ENCODE data around the gene OR3A3. TPM values are rescaled to one million over a fixed set of nuclear protein-coding genes. Genes with fewer than 3 reads are reported as not detected.
A peak's percentile ranks its signal among the peaks of the same experiment; 100 is the strongest.
"Not testable (repeated sequence)": the region's sequence is repeated elsewhere in the genome, so short reads cannot be mapped to it uniquely, and the experiment has no call there.

OR3A3 gene
- polyA plus RNA-seq, result not detected

DNA sequence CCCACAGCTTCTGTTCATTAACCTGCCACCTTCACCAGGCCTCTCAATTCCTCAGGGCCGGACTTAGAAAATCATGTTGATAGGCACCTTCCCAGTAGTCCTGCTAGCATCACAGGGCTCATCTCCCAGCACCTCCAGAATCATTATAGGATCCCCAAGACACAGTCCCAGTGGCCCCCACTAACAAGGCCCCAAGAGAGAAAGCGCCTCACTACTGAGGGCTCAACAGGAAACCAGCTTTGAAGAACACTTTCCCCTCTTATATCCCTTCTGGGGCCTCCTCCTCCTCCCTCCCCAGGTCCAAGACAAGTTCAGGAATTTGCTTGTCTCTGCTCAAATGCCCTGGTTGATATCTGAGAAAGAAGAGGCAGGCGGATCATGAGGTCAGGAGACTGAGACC is at the start of gene OR3A3:
Gene OR3A3 (plus strand): TSS at position 301 of the 400 bp plus-strand sequence.
- peaks cover 18 to 34% of the 10 kb centered on the region in 2 donors for H3K4me1 Mint-ChIP-seq
- peaks cover 3 to 23% (median 7%) of the 10 kb centered on the region in 6 donors for H3K9me3 Mint-ChIP-seq
- peaks cover 0 to 10% (median 4%) of the 10 kb centered on the region in 3 donors for H3K36me3 Mint-ChIP-seq
- peak within 1 kb of the TSS; percentile 55 to 73 (median 62) for H3K4me3 Mint-ChIP-seq
- H3K27ac Mint-ChIP-seq, result peak within 1 kb of the TSS in 1 of 6 donors; percentile 58
- H3K27me3 Mint-ChIP-seq (ENCODE audit: low read depth in 3 of 3), result peaks cover 2 to 20% (median 14%) of the 10 kb centered on the region in 3 donors
- no peak for DNase-seq

GRCh38 chr17:3371167-3371566 is 40.0 kb upstream of the OR3A3 start:
- not testable (repeated sequence) for DNase-seq, H3K4me1 Mint-ChIP-seq, H3K27ac Mint-ChIP-seq, H3K36me3 Mint-ChIP-seq, H3K4me3 Mint-ChIP-seq
- peaks cover 0 to 14% (median 9%) of the 10 kb centered on the region in 6 donors for H3K9me3 Mint-ChIP-seq
- H3K27me3 Mint-ChIP-seq (ENCODE audit: low read depth in 3 of 3), result peaks cover 5 to 16% (median 7%) of the 10 kb centered on the region in 3 donors

DNA sequence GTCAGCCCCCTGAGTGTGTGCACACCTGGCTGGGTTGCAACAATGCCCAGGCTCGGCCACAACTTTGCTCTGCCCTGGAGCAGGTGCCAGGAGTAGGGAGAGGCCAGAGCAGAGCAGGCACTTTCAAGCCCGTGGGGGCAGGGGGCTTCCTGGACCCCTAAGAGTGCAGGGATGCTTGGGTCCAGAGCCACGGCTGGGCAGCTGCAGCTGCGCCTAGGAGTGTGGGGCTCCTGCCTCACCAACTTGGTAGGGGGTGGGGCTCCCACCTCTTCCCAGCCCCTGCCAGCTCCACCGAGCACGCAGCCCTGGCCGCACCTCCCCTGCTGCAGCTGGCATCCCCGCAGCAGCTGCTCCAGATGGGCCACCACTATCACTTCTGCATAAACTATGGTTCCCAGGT is 32.8 kb upstream of the OR3A3 start:
- DNase-seq, result no peak
- no peaks in the 10 kb centered on the region for H3K4me1 Mint-ChIP-seq
- peaks cover 6 to 9% (median 9%) of the 10 kb centered on the region in 3 donors for H3K27me3 Mint-ChIP-seq (ENCODE audit: low read depth in 3 of 3)
- H3K27ac Mint-ChIP-seq, result no peak overlapping the region
- no peak overlapping the region for H3K4me3 Mint-ChIP-seq
- H3K9me3 Mint-ChIP-seq, result peaks cover 0 to 9% (median 4%) of the 10 kb centered on the region in 6 donors
- no peaks in the 10 kb centered on the region for H3K36me3 Mint-ChIP-seq

- no peak for DNase-seq
- peaks cover 0 to 2% of the 10 kb centered on the region in 2 donors for H3K4me1 Mint-ChIP-seq
- H3K4me3 Mint-ChIP-seq, result no peak overlapping the region
- peaks cover 3 to 18% (median 14%) of the 10 kb centered on the region in 3 donors for H3K27me3 Mint-ChIP-seq (ENCODE audit: low read depth in 3 of 3)
- H3K27ac Mint-ChIP-seq, result no peak overlapping the region
- peaks cover 0 to 3% (median 0%) of the 10 kb centered on the region in 6 donors for H3K9me3 Mint-ChIP-seq
- H3K36me3 Mint-ChIP-seq, result no peaks in the 10 kb centered on the region
Observed at GRCh38 chr17:3381957-3382356, 29.2 kb upstream of the OR3A3 start.

- peaks cover 5 to 20% (median 13%) of the 10 kb centered on the region in 3 donors for H3K27me3 Mint-ChIP-seq (ENCODE audit: low read depth in 3 of 3)
- peaks cover 0 to 2% (median 0%) of the 10 kb centered on the region in 6 donors for H3K9me3 Mint-ChIP-seq
Observed at GRCh38 chr17:3385869-3386816, 25.0 kb upstream of the OR3A3 start, which contains the start of gene OR3A2. Gene OR3A2, minus strand, starts transcription at chr17:3386308.

GRCh38 chr17:3389791-3390190 is 21.4 kb upstream of the OR3A3 start:
- Mint-ChIP-seq H3K27ac (no peak overlapping the region), H3K36me3 (no peaks in the 10 kb centered on the region), H3K4me1 (peaks cover 0 to 2% of the 10 kb centered on the region in 2 donors), H3K4me3 (no peak overlapping the region), H3K9me3 (peaks cover 0 to 2% (median 0%) of the 10 kb centered on the region in 6 donors), H3K27me3 (ENCODE audit: low read depth in 3 of 3) (peaks cover 11 to 28% (median 15%) of the 10 kb centered on the region in 3 donors)
- no peak for DNase-seq

More at GRCh38 chr17:3385869-3386816, 25.0 kb upstream of the OR3A3 start, which contains the start of gene OR3A2:
- peak; percentile 7 to 23 (median 17) for DNase-seq
- Mint-ChIP-seq H3K4me1 (peaks cover 0 to 2% of the 10 kb centered on the region in 2 donors), H3K36me3 (no peaks in the 10 kb centered on the region), H3K4me3 (peak within 1 kb of the TSS; percentile 28 to 77 (median 67)), H3K27ac (peak within 1 kb of the TSS in 2 of 6 donors; percentile 6 to 40)

DNA sequence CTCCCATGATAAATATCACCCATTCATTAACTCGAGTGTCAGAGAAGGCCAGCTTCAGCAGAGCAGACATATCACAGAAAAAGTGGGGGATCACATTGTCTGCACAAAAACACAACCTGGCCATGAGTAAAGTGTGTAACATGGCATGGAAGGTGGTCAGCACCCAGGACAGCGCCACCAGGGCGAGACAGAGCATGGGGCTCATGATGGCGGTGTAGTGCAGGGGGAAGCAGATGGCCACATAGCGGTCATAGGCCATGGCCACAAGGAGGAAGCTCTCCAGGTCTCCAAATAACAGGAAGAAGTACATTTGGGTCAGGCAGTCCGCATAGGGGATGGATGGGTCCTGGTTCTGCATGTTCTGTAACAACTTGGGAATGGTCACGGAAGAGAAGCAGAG is 13.4 kb upstream of the OR3A3 start:
- not testable (repeated sequence) for DNase-seq, H3K36me3 Mint-ChIP-seq, H3K27ac Mint-ChIP-seq, H3K4me1 Mint-ChIP-seq, H3K4me3 Mint-ChIP-seq, H3K9me3 Mint-ChIP-seq
- H3K27me3 Mint-ChIP-seq (ENCODE audit: low read depth in 3 of 3), result peaks cover 3 to 19% (median 5%) of the 10 kb centered on the region in 3 donors

- no peaks in the 10 kb centered on the region for H3K36me3 Mint-ChIP-seq
- peaks cover 4 to 19% (median 5%) of the 10 kb centered on the region in 3 donors for H3K27me3 Mint-ChIP-seq (ENCODE audit: low read depth in 3 of 3)
- peaks cover 0 to 1% (median 0%) of the 10 kb centered on the region in 6 donors for H3K9me3 Mint-ChIP-seq
- no peak within 1 kb of the TSS for H3K27ac Mint-ChIP-seq
- no peaks in the 10 kb centered on the region for H3K4me1 Mint-ChIP-seq
- DNase-seq, result no peak
- no peak within 1 kb of the TSS for H3K4me3 Mint-ChIP-seq
Observed at GRCh38 chr17:3398310-3398709, 12.9 kb upstream of the OR3A3 start, which contains the start of gene OR1E1. Gene OR1E1, minus strand, starts transcription at chr17:3398410. Its CDS starts 0 bp downstream, at chr17:3398410.

DNA sequence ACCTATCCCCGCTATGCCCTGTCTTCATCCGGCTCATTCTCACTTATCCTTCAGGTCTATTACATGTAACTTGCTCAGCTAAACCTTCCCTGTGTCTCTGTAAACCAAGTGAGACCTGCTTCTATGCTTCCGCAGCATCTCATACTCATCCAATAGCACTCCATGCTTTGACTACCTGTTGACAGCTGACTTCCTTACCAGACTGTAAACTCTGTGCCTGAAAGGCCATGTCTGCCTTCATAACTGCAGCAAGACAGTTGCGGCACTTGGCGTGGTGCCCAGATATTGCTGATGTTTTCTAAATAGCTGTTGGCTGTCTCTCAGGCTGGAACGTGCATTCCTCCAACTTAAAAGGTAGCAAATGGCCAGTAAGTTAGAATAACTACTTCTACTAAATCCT is 11.1 kb upstream of the OR3A3 start:
- Mint-ChIP-seq H3K4me1 (no peaks in the 10 kb centered on the region), H3K4me3 (no peak overlapping the region), H3K36me3 (no peaks in the 10 kb centered on the region), H3K27me3 (ENCODE audit: low read depth in 3 of 3) (peaks cover 2 to 17% (median 4%) of the 10 kb centered on the region in 3 donors), H3K27ac (no peak overlapping the region), H3K9me3 (peaks cover 0 to 1% (median 0%) of the 10 kb centered on the region in 6 donors)
- no peak for DNase-seq

DNA sequence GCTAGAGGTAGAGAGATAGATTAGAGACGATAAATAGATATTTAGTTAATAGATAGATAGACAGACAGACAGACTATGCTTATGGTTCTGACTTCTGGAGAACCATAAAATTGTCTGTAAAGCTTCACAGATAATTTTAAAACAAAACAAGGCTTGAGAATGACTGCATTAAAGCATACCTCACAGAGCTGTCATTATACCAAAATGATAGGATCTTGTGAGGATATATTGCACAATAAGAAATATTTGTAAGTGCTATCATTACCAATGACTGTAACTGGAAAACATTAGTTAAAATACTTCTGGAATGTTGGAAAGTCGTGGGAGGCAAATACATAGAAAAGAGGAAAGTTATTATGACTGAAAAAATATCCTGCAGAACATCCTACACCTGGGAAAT is 9.4 kb upstream of the OR3A3 start:
- Mint-ChIP-seq H3K4me3 (no peak overlapping the region), H3K27ac (no peak overlapping the region), H3K9me3 (peaks cover 0 to 5% (median 0%) of the 10 kb centered on the region in 6 donors), H3K36me3 (no peaks in the 10 kb centered on the region), H3K4me1 (no peaks in the 10 kb centered on the region), H3K27me3 (ENCODE audit: low read depth in 3 of 3) (peaks cover 2 to 18% (median 4%) of the 10 kb centered on the region in 3 donors)
- no peak for DNase-seq

- not testable (repeated sequence) for H3K27ac Mint-ChIP-seq, H3K4me1 Mint-ChIP-seq, DNase-seq, H3K4me3 Mint-ChIP-seq, H3K36me3 Mint-ChIP-seq
- H3K9me3 Mint-ChIP-seq, result peaks cover 3 to 22% (median 6%) of the 10 kb centered on the region in 6 donors
- H3K27me3 Mint-ChIP-seq (ENCODE audit: low read depth in 3 of 3), result peaks cover 2 to 20% (median 11%) of the 10 kb centered on the region in 3 donors
Observed at GRCh38 chr17:3403856-3404255, 7.3 kb upstream of the OR3A3 start.

DNA sequence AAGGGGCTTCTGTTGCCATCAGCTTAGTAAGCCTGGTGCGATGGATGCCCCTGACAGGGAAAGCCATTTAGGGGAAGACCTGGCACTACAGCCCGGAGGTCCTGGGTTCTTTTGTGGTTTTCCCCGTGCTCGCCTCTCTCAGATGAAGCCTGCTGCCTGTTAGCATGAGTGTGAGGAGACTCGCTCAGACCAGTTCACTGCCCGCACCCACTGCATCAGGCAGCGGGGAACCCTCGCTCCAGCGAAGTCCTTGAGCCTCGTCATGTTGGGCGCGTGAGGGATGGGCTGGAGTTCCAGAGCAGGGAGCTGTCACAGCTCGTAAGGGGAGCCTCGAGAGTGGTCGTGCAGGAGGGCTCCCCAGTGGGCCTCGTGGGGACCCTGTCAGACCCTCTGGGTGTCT is 1.0 kb downstream of the OR3A3 start:
- H3K4me1 Mint-ChIP-seq, result peaks cover 18 to 34% of the 10 kb centered on the region in 2 donors
- H3K27ac Mint-ChIP-seq, DNase-seq: not testable (repeated sequence)
- H3K4me3 Mint-ChIP-seq, result peak overlapping the region; percentile 55 to 73 (median 62)
- H3K9me3 Mint-ChIP-seq, result peaks cover 3 to 16% (median 7%) of the 10 kb centered on the region in 6 donors
- peaks cover 0 to 10% (median 4%) of the 10 kb centered on the region in 3 donors for H3K36me3 Mint-ChIP-seq
- peaks cover 2 to 17% (median 15%) of the 10 kb centered on the region in 3 donors for H3K27me3 Mint-ChIP-seq (ENCODE audit: low read depth in 3 of 3)

DNA sequence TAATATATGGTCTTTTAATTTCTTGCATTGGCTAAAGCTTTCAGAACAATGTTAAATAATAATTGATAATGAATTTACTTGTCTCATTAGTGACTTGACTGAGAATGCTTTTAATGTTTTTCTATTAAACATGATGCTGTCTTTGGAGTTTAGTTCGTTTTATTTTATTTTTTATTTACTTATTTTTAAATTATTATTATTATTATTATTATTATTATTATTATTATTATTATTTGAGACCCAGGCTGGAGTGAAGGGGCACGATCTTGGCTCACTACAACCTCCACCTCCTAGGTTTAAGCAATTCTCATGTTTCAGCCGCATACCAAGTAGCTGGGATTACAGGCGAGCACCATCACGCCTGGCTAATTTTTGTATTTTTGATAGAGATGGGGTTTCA is 4.4 kb downstream of the OR3A3 start:
- H3K27me3 Mint-ChIP-seq (ENCODE audit: low read depth in 3 of 3), result peaks cover 0 to 8% (median 8%) of the 10 kb centered on the region in 3 donors
- no peak for DNase-seq
- no peak overlapping the region for H3K4me3 Mint-ChIP-seq
- peaks cover 18 to 24% of the 10 kb centered on the region in 2 donors for H3K4me1 Mint-ChIP-seq
- peaks cover 0 to 4% (median 4%) of the 10 kb centered on the region in 3 donors for H3K36me3 Mint-ChIP-seq
- H3K27ac Mint-ChIP-seq, result no peak overlapping the region
- peaks cover 0 to 2% (median 0%) of the 10 kb centered on the region in 6 donors for H3K9me3 Mint-ChIP-seq

DNA sequence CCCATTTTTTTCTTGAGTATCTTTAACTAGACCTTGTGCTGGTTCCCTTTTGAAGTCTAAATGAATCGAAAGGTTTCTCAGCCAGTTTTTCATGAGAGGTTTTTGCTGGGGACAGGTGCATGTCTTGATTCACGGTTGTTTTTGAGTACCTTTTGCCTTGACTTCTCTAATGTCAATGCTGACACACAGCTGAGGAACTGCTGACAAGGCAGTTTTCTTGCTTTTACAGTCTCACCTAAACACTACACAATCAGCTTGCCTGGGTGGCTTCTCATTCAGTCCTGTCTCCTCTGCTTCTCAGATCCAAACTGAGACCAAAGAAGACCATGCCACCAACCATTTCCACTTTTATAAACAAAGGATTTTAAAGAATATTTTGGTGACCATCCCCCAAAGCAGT is 7.1 kb downstream of the OR3A3 start:
- Mint-ChIP-seq H3K36me3 (no peaks in the 10 kb centered on the region), H3K4me1 (no peaks in the 10 kb centered on the region), H3K27me3 (ENCODE audit: low read depth in 3 of 3) (peaks cover 0 to 9% (median 6%) of the 10 kb centered on the region in 3 donors), H3K9me3 (no peaks in the 10 kb centered on the region), H3K27ac (no peak overlapping the region), H3K4me3 (no peak overlapping the region)
- no peak for DNase-seq
